Glutamatergic neuron (in vitro differentiated cells): ENCODE data around the gene CEP295NL. TPM values are rescaled to one million over a fixed set of nuclear protein-coding genes. Genes with fewer than 3 reads are reported as not detected.
"Not testable (repeated sequence)": the region's sequence is repeated elsewhere in the genome, so short reads cannot be mapped to it uniquely, and the experiment has no call there.

Experiments
- DNase-seq: peaks from one replicate; pipeline ENCODE4 v3.0.0; 2022
- H3K27ac Mint-ChIP-seq: one replicate; pipeline ENCODE4 v1.8.0; 2020; ENCODE audit warnings: mild to moderate bottlenecking, mixed read lengths, inconsistent platforms; ENCODE audit not compliant: unreplicated experiment
- H3K27me3 Mint-ChIP-seq: one replicate; pipeline ENCODE4 v1.8.0; 2020; ENCODE audit warnings: mild to moderate bottlenecking, moderate library complexity, mixed read lengths, inconsistent platforms; ENCODE audit not compliant: unreplicated experiment
- H3K36me3 Mint-ChIP-seq: one replicate; pipeline ENCODE4 v1.8.0; 2020; ENCODE audit warnings: mild to moderate bottlenecking, mixed read lengths, inconsistent platforms; ENCODE audit not compliant: unreplicated experiment
- H3K4me1 Mint-ChIP-seq: one replicate; pipeline ENCODE4 v1.8.0; 2020; ENCODE audit warnings: mild to moderate bottlenecking, low read depth, mixed read lengths, inconsistent platforms; ENCODE audit not compliant: unreplicated experiment
- H3K4me3 Mint-ChIP-seq: one replicate; pipeline ENCODE4 v1.8.0; 2020; ENCODE audit warnings: mild to moderate bottlenecking, mixed read lengths, inconsistent platforms; ENCODE audit not compliant: unreplicated experiment
- H3K9me3 Mint-ChIP-seq: one replicate; pipeline ENCODE4 v1.8.0; 2020; ENCODE audit warnings: mild to moderate bottlenecking, moderate library complexity, mixed read lengths, inconsistent platforms; ENCODE audit not compliant: unreplicated experiment
- total RNA-seq: library from RNA; stranded (reverse); fragmentation: NEBNext Ultra II Directional; extraction: Animal tissue kit (Norgen Biotek cat#: 25700); gene quantifications from one replicate; pipeline ENCODE4 v1.2.1, GENCODE V29; 2021; ENCODE audit not compliant: unreplicated experiment
- TF ChIP-seq, protein P1 (sequence below): fragments of 200-600 bp; sonication (generic); IDR thresholded peaks from one replicate; pipeline ENCODE4 v1.5.0; 2021; ENCODE audit not compliant: partially characterized antibody, unreplicated experiment

The CEP295NL gene
- total RNA-seq, 1 donor from 2014 or later: 6.4 TPM

DNA sequence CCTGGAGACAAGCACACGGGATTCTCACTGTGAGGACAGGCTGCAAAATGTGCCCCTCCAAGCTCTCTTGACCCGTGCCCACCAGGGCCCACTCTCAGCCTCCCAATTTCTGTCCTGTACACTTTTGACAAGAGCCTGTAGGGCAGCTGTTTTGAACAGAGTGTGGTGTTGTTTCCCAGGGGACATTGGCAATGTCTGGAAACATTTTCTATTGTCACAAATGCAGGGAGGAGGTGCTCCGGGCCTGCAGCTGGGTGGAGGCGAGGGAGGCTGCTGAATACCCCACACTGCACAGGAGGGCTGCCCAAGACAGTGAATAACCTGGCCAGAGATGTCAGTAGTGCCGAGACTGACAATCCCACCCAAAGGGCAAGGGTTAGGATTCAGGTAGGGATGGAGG lies 10.5 kb downstream of the CEP295NL start:
- Mint-ChIP-seq H3K27me3 (peaks cover 5% of the 10 kb centered on the region), H3K36me3 (no peaks in the 10 kb centered on the region), H3K4me3 (no peak overlapping the region), H3K27ac (no peak overlapping the region), H3K9me3 (peaks cover 7% of the 10 kb centered on the region), H3K4me1 (peaks cover 30% of the 10 kb centered on the region)
- DNase-seq: no peak
- TF ChIP-seq, protein P1, sequence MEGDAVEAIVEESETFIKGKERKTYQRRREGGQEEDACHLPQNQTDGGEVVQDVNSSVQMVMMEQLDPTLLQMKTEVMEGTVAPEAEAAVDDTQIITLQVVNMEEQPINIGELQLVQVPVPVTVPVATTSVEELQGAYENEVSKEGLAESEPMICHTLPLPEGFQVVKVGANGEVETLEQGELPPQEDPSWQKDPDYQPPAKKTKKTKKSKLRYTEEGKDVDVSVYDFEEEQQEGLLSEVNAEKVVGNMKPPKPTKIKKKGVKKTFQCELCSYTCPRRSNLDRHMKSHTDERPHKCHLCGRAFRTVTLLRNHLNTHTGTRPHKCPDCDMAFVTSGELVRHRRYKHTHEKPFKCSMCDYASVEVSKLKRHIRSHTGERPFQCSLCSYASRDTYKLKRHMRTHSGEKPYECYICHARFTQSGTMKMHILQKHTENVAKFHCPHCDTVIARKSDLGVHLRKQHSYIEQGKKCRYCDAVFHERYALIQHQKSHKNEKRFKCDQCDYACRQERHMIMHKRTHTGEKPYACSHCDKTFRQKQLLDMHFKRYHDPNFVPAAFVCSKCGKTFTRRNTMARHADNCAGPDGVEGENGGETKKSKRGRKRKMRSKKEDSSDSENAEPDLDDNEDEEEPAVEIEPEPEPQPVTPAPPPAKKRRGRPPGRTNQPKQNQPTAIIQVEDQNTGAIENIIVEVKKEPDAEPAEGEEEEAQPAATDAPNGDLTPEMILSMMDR: no peak

DNA sequence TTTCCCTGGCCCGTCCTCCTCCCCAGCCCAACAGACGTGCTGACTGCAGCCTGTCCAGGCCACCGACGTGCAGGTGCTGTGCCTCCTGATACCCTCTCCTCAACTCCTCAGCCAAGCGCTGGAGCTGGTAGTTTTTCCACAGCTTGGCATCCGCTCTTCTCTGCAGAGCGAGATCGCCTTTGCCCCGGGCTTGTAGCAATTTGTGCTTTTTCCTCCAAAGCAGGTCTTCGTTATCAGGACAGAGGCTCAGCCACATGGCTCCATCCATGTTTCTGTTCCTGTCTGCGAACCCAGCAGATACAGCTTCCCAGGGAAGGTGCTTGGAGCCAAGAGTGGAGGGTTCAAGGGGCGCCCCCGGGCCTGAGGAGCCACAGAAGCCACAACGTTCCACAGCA lies 10.9 kb downstream of the CEP295NL start:
- peaks cover 7% of the 10 kb centered on the region for H3K9me3 Mint-ChIP-seq
- H3K4me1 Mint-ChIP-seq: peaks cover 30% of the 10 kb centered on the region
- DNase-seq: no peak
- no peak overlapping the region for H3K4me3 Mint-ChIP-seq
- H3K27ac Mint-ChIP-seq: peak overlapping the region; percentile 68
- TF ChIP-seq, protein P1: no peak
- H3K27me3 Mint-ChIP-seq: peaks cover 5% of the 10 kb centered on the region
- no peaks in the 10 kb centered on the region for H3K36me3 Mint-ChIP-seq

DNA sequence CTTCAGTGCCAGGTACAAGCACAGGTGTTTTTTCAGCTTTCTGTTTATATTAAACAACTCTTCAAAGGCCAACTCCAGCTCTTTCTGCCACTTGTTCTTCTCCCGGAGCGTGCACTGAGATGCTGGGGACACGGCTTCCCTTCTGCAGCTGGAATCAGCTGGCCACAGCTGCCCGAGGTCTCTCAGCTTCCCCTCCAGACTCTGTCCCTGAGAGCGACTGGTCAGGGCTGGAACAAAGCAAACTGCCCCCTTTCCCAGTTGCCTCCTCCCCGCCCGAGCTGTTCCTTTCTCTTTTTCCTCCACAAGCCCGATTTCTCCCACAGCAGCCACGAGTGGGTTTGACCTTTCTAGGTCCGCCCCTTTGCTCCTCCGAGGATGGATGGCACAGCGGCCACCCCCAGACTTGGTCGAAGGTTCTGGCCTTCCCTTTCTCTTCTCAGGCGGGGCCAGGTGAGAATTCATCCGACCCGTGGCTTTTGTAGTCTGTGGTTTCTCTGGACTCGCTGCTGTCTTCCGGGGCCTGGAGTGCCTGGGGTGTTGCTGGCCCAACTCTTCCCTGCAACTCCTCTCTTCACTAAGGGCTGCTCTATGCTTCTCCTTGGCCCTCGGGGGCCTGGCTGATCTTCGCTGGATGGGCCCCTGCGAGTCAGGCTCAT lies 11.5 kb downstream of the CEP295NL start:
- peaks cover 7% of the 10 kb centered on the region for H3K9me3 Mint-ChIP-seq
- H3K4me3 Mint-ChIP-seq: peak overlapping the region; percentile 35
- H3K36me3 Mint-ChIP-seq: no peaks in the 10 kb centered on the region
- no peak for DNase-seq
- TF ChIP-seq, protein P1: no peak
- peaks cover 30% of the 10 kb centered on the region for H3K4me1 Mint-ChIP-seq
- peaks cover 5% of the 10 kb centered on the region for H3K27me3 Mint-ChIP-seq
- peak overlapping the region; percentile 68 for H3K27ac Mint-ChIP-seq

DNA sequence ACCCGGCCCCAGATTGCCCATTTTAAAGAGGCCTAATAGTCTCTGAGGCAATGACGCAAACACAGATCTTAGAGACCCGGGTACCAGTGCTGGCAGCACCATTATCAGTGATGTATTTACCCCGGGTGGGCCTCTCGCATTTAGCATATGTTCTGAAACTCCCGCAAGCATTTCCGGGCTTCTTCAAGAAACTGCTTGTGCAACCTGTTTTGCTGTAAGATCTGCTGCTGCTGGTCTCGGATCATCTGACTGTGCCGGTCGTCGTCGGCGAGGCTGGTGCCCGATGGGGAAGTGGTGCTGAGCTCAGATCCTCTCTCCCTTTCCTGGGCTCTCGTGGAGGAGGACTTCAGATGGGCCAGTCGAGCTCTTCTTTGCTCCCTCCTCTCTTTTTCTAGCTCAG lies 12.5 kb downstream of the CEP295NL start:
- H3K36me3 Mint-ChIP-seq: no peaks in the 10 kb centered on the region
- no peak overlapping the region for H3K4me3 Mint-ChIP-seq
- no peak overlapping the region for H3K27ac Mint-ChIP-seq
- TF ChIP-seq, protein P1: no peak
- DNase-seq: no peak
- H3K27me3 Mint-ChIP-seq: peaks cover 5% of the 10 kb centered on the region
- peaks cover 30% of the 10 kb centered on the region for H3K4me1 Mint-ChIP-seq
- peaks cover 7% of the 10 kb centered on the region for H3K9me3 Mint-ChIP-seq

DNA sequence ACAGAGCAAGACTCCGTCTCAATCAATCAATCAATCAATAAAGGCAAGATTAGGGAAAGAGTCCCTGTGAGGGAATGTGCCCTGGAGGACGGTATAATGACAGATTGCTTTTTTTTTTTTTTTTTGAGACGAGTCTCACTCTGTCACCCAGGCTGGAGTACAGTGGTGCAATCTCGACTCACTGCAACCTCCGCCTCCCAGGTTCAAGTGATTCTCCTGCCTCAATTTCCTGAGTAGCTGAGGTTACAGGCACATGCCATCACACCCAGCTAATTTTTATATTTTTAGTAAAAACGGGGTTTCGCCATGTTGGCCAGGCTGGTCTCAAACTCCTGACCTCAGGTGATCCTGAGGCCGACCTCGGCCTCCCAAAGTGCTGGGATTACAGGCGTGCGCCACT lies 12.9 kb downstream of the CEP295NL start:
- not testable (repeated sequence) for H3K4me3 Mint-ChIP-seq, H3K9me3 Mint-ChIP-seq, H3K27me3 Mint-ChIP-seq, H3K27ac Mint-ChIP-seq, H3K36me3 Mint-ChIP-seq, DNase-seq
- H3K4me1 Mint-ChIP-seq: peaks cover 30% of the 10 kb centered on the region
